PC-3 (cell line): Measurements from ENCODE around the gene PRTFDC1. TPM values are rescaled to one million over a fixed set of nuclear protein-coding genes. Genes with fewer than 3 reads are reported as not detected.

Experiments used
- ATAC-seq: fragments of 200-7000 bp; cut with Tn5 transposase; 2 replicates; pipeline ENCODE4 v1.9.1; 2020; ENCODE audit warnings: mild to moderate bottlenecking, moderate library complexity
- BruUV-seq: library from RNA; stranded (reverse); fragments of 400-500 nt; replicated peaks from 2 replicates; lab custom pipeline; 2021; lab: Mats Ljungman, UMichigan
- CTCF ChIA-PET: fragments of 300-600 bp; sonication (Branson Sonifier 250); formaldehyde crosslinking; loops from one replicate; lab custom pipeline; 2022; ENCODE audit warnings: antibody characterized with exemption; lab: Charles Lee
- POLR2A ChIA-PET: fragments of 300-600 bp; sonication (Branson Sonifier 250); formaldehyde crosslinking; loops from one replicate; lab custom pipeline; 2022; ENCODE audit warnings: antibody characterized with exemption; ENCODE audit not compliant: unreplicated experiment; lab: Charles Lee
- DNase-seq: peaks from one replicate; pipeline ENCODE4 v3.0.0-alpha.2; 2015
- H2AFZ ChIP-seq: fragments of 300-600 bp; sonication (generic); 2 replicates; pipeline ENCODE4 v1.6.0; 2016; ENCODE audit warnings: antibody characterized with exemption, low read length
- H3F3A ChIP-seq: fragments of 300-600 bp; sonication (generic); one replicate; pipeline ENCODE4 v1.6.0; 2017; ENCODE audit warnings: antibody characterized with exemption, low read length, control low read depth, mild to moderate bottlenecking; ENCODE audit not compliant: unreplicated experiment
- H3K27ac ChIP-seq: fragments of 300-600 bp; sonication (generic); 2 replicates; pipeline ENCODE4 v1.5.1; 2016; ENCODE audit warnings: mild to moderate bottlenecking, low read length
- H3K27me3 ChIP-seq: fragments of 300-600 bp; sonication (generic); 2 replicates; pipeline ENCODE4 v1.6.1; 2016; ENCODE audit warnings: low read length, mixed read lengths
- H3K36me3 ChIP-seq: fragments of 300-600 bp; sonication (generic); 2 replicates; pipeline ENCODE4 v1.6.1; 2016; ENCODE audit warnings: low read depth, mixed run types, low read length, mixed read lengths
- H3K4me1 ChIP-seq: fragments of 300-600 bp; sonication (generic); 2 replicates; pipeline ENCODE4 v1.5.1; 2016; ENCODE audit warnings: low read length; ENCODE audit not compliant: insufficient read depth
- H3K4me2 ChIP-seq: fragments of 300-600 bp; sonication (generic); 2 replicates; pipeline ENCODE4 v1.6.0; 2016; ENCODE audit warnings: low read length
- H3K4me3 ChIP-seq: fragments of 300-600 bp; sonication (generic); 2 replicates; pipeline ENCODE4 v1.5.1; 2016; ENCODE audit warnings: mild to moderate bottlenecking, low read length, mixed read lengths
- H3K79me2 ChIP-seq: fragments of 300-600 bp; sonication (generic); 2 replicates; pipeline ENCODE4 v1.6.1; 2017; ENCODE audit warnings: low read length, mixed read lengths
- H3K9ac ChIP-seq: fragments of 300-600 bp; sonication (generic); 2 replicates; pipeline ENCODE4 v1.6.0; 2016; ENCODE audit warnings: mild to moderate bottlenecking, low read length
- H3K9me2 ChIP-seq: fragments of 300-600 bp; sonication (generic); replicated peaks from 2 replicates; pipeline ENCODE4 v1.6.1; 2016; ENCODE audit warnings: mixed run types, low read length, mixed read lengths
- H3K9me3 ChIP-seq: fragments of 300-600 bp; sonication (generic); 2 replicates; pipeline ENCODE4 v1.6.1; 2016; ENCODE audit warnings: low read length, mixed read lengths
- H4K20me1 ChIP-seq: fragments of 300-600 bp; sonication (generic); 2 replicates; pipeline ENCODE4 v1.6.1; 2016; ENCODE audit warnings: low read length, mixed read lengths
- CTCF ChIP-seq: fragments of 300-600 bp; sonication (generic); conservative IDR thresholded peaks from 2 replicates; pipeline ENCODE4 v1.5.1; 2017; ENCODE audit warnings: antibody characterized with exemption, low read depth, mild to moderate bottlenecking, low read length
- EZH2 ChIP-seq: fragments of 300-600 bp; sonication (generic); IDR thresholded peaks from one replicate; pipeline ENCODE4 v1.6.1; 2017; ENCODE audit warnings: antibody characterized with exemption, mild to moderate bottlenecking, low read length; ENCODE audit not compliant: unreplicated experiment
- EZH2phosphoT487 ChIP-seq: fragments of 300-600 bp; sonication (generic); IDR thresholded peaks from 2 replicates; pipeline ENCODE4 v1.6.1; 2018; ENCODE audit warnings: mild to moderate bottlenecking, antibody characterized with exemption, low read length, borderline replicate concordance
- intact Hi-C: fragments of 100-400 bp; cut with micrococcal nuclease; formaldehyde crosslinking; loops from 2 replicates; pipeline ENCODE4 v1.9.0; 2023
- total RNA-seq: library from RNA; depleted of rRNA; stranded (reverse); fragments of >200 nt; gene quantifications from 2 replicates; pipeline ENCODE4 v1.2.3, GENCODE V29; 2014

Gene PRTFDC1
- total RNA-seq, 1 experiment from 2014 or later, result 10.2 TPM

GRCh38 chr10:24857031-24857725 lies 95.2 kb downstream of the PRTFDC1 start:
- peak overlapping the region; percentile 84 for H3K27ac ChIP-seq

GRCh38 chr10:24854256-24854655 lies 98.2 kb downstream of the PRTFDC1 start:
- Histone ChIP-seq H4K20me1 (no peaks in the 10 kb centered on the region), H2AFZ (no peak overlapping the region), H3K4me3 (no peak overlapping the region), H3F3A (peaks cover 7% of the 10 kb centered on the region), H3K4me1 (peaks cover 36% of the 10 kb centered on the region), H3K9ac (no peak overlapping the region), H3K79me2 (no peaks in the 10 kb centered on the region), H3K27me3 (no peaks in the 10 kb centered on the region), H3K4me2 (no peak overlapping the region), H3K27ac (no peak overlapping the region), H3K9me2 (no peaks in the 10 kb centered on the region), H3K36me3 (no peaks in the 10 kb centered on the region), H3K9me3 (no peaks in the 10 kb centered on the region)
- ATAC-seq (no peak), DNase-seq (no peak)
- ChIA-PET CTCF (no interaction called here), POLR2A (no interaction called here)
- TF ChIP-seq EZH2 (no peak), EZH2phosphoT487 (no peak), CTCF (no peak)
- intact Hi-C loops, result no loop called here
- BruUV-seq, result no TSS peak

More at GRCh38 chr10:24857031-24857725, 95.2 kb downstream of the PRTFDC1 start:
- Histone ChIP-seq H3K9me2 (no peaks in the 10 kb centered on the region), H3K27me3 (no peaks in the 10 kb centered on the region), H3K4me1 (peaks cover 26% of the 10 kb centered on the region), H3K4me2 (peak overlapping the region; percentile 69; the same call in 1 of the 2 replicates), H3K4me3 (no peak overlapping the region), H2AFZ (no peak overlapping the region), H3K9me3 (no peaks in the 10 kb centered on the region), H3K79me2 (no peaks in the 10 kb centered on the region), H4K20me1 (no peaks in the 10 kb centered on the region), H3F3A (peaks cover 7% of the 10 kb centered on the region), H3K36me3 (no peaks in the 10 kb centered on the region), H3K9ac (peak overlapping the region; percentile 30; the same call in 1 of the 2 replicates)
- CTCF ChIA-PET, result interaction anchor here (0.5 kb wide), 1 partner anchor 9 kb away, joined by 4 read pairs; no protein-coding TSS in a partner anchor
- POLR2A ChIA-PET, result interaction anchor here (0.6 to 0.7 kb wide), 2 partner anchors 30 to 42 kb away, joined by 4 to 8 read pairs; no protein-coding TSS in a partner anchor
- intact Hi-C loops, result no loop called here
- TF ChIP-seq EZH2 (no peak), CTCF (no peak), EZH2phosphoT487 (no peak)
- ATAC-seq (no peak), DNase-seq (no peak)
- no TSS peak for BruUV-seq

- CTCF ChIA-PET, result no interaction called here
- BruUV-seq, result no TSS peak
- POLR2A ChIA-PET, result no interaction called here
Observed at GRCh38 chr10:24853661-24854060, 98.7 kb downstream of the PRTFDC1 start.

More at GRCh38 chr10:24853661-24854060, 98.7 kb downstream of the PRTFDC1 start:
- no peak overlapping the region for H2AFZ ChIP-seq
- H3K27me3 ChIP-seq, result no peaks in the 10 kb centered on the region
- peaks cover 7% of the 10 kb centered on the region for H3F3A ChIP-seq
- no peaks in the 10 kb centered on the region for H3K79me2 ChIP-seq
- DNase-seq (no peak), ATAC-seq (no peak)
- TF ChIP-seq CTCF (no peak), EZH2phosphoT487 (no peak)
- H3K4me2 ChIP-seq, result no peak overlapping the region
- no peaks in the 10 kb centered on the region for H3K36me3 ChIP-seq
- no peak overlapping the region for H3K27ac ChIP-seq
- peaks cover 36% of the 10 kb centered on the region for H3K4me1 ChIP-seq
- H3K9me3 ChIP-seq, result no peaks in the 10 kb centered on the region
- no peaks in the 10 kb centered on the region for H3K9me2 ChIP-seq
- intact Hi-C loops, result no loop called here
- no peaks in the 10 kb centered on the region for H4K20me1 ChIP-seq
- no peak overlapping the region for H3K4me3 ChIP-seq
- no peak overlapping the region for H3K9ac ChIP-seq
